DMS 273 treated with DMSO at 0.1 percent for 48 hours (cell line): ENCODE data around the gene OPCML.

Source experiments
- DNase-seq: peaks from one replicate; lab custom pipeline; 2025; lab: John Stamatoyannopoulos, UW

The OPCML gene

DNA sequence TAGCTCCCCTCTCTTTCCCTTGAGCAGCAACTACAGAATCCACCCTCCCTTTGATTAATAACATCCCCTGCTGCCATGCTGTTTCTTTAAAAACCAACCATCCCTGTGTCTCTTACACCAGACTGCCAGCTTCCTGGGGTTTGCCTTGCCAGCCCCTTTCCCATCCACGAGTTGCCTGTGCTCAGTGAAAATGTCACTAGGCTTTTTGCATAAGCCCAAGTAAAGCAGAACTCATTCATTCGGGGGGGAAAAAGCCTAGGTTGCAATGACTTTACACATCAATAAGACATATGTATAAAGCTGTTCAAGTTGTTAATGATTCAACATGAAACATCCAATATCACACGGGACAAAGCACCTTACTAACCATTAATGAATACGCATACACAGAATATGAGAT, 398.7 kb downstream of the OPCML start:
- DNase-seq, result no peak

DNA sequence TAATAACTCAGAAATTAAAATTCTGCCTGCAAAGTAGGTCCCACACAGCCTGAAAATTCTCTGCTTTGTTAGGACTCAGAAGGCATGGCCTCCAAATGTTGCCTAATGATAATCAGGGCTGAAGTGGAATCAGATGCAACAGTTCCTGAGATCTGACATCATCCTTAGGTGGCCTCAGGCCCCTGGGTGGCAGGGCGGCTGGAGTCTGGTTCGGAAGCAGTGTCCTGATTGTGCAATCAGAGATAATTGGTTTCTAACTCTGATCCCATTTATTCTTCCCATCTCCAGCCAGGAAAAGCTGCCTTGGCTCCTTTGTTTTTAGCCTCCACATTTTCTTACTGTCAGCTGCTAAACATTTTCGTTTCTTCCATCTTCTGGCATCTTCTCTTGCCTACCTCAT, 399.3 kb downstream of the OPCML start:
- DNase-seq, result no peak

DNA sequence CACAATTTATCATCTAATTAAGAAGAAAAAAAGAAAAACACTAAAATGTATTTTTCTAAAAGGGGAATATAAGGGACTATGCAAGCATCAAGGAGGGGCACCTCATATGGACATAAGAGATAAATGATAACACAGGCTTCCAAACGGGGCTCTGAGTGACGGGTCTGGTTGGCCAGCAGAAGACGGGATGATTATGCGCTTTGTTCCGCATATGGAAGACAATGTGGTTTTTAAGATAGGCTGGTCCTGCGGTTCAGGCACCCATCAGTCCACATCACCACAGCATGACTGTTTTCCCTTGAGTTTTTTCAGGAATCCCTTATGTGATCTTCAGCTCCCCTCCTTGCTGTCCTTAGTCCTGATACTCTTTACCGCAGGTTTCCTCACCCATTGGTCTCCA, 404.6 kb downstream of the OPCML start:
- no peak for DNase-seq

DNA sequence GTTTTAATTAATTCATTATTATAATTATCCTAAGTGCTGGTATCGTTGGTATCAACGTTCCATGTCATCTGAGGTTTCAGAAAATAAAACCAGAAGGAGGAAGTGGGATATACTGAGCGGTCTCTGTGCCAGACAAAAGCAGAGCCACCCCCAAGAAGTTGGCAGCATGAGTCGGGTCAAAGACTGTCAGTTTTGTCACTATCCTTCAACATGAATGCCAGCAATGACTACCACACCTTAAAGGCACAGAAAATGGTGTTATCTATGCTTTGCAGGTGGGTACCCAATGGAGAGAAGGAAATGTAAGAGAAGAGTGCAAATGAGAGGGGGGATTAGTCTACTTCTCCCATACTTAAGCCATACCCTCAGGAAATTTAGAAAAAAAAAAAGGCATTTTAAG, 408.5 kb downstream of the OPCML start:
- no peak for DNase-seq

DNA sequence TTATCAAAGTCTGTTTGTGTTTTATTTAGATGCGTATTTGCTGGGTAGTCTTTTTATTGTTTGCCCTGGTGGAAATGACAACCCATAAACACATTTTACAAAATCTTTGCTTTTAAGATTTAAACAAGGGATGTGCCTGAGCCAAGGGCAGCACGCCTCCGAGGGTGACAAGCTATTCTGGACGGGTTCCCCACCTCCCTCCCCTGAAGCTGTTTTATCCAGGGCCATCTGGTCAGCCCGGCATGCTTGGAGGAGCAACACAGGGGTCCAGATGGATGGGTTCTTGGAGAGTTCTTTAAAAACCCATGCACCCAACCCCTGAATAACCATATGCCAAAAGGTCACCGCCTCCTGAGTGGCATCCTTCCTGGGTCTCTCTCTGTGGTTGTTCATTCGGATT, 408.9 kb downstream of the OPCML start:
- DNase-seq, result no peak

DNA sequence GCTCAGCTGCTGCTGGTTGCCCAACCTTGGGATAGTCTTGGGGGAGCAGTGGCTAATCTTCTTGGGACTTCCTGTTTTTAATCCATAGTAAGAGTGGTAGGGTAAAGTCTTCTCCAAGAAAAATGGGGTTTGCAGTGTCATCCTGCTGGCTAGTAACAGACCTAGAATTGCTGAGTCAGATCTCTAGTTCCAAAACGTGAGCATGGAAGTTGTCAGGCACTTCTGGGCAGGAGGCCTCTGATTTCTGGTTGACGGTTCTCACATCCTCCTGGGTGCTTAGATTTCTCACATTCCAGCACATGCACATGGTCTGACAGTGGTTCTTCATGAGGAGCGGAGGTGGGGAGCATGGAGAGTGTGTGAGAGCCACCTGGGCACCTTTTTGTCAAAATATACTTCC, 410.0 kb downstream of the OPCML start:
- DNase-seq, result no peak

DNA sequence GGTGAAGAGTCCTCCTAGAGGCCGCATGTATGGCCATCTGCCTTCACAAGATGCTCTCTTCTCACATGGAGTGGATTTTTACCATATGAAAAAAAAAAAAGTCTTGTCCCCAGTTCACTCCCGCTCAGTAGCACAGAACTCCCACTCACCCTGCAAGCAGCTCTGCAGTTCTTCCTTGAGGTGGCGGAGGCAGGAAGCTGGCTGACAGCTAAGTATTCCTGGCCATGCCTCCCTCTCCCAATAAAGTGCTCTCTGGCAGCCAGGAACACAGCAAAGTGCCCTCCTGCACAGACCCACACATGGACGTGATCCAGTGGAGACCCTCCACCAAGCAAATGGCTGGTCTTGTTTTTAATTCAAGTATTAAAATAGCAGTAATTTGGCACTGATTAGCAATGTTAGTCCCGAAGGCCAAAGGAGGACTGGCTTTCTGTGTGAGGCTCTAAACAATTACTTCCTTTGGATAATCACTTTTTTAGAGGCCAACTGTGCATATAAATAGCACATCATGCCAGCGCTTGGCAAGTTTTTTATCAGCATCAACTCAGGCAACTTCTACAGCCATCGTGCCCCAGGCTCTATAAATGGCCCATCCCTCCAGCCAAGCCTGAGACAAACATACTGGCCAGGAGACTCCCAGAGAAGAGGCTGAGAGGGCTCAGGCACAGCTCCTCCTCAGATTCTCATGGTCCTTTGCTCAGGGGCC, 413.6 kb downstream of the OPCML start:
- DNase-seq, result no peak

DNA sequence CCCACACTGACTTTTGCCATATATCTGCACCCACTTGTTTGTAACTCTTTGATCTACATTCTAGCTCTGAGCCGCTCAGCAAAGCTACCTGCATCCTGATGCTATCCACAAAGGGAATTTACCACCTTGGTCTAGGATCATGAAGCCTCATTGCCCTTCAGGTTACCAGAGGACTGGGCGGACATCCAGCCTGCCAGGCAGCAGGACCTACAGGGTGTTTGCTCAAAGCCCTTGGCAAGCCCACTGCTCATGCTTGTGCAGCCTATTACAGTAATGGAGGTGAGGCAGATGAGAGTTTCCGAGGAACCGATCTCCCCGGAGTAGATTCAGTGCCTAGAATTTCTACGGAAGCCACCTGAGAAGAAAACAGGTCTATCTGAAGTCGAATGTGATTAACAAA, 417.2 kb downstream of the OPCML start:
- no peak for DNase-seq

DNA sequence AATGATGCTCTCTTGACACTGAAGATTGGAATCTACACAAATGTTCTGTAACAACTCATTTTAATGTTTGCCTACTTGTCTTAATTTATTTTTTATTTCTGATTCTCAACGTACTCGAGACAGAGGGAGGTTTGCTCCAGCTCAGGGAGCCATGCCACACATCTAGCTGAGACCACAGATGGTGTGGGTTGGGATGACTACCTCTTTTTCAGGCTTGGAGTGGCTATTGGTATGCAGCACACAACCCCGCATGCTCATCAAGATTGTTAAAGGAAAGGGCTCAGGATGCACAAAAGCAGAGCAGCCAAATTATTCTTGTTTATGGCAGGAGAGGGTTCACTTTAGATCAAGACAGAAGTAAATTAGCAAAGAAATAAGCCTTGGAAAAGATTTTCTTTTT, 424.5 kb downstream of the OPCML start:
- DNase-seq, result no peak

DNA sequence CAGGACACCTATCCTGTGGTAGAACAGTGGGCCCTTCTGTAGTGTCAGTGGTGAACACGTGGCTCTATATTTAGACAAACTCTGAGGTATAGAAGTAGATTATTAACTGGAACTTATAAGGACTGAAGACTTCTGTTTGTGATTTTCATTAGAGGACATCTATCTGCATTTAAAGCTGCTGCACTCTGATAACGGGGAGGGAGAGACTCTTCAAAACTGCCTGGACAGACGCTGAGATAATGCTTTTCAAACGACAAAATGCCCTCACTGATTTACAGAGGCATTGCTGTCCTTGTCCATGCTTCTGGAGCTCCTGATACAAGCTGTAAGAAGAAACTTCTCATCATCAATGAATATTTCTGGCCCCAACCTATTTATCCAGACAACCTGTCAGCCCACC, 425.2 kb downstream of the OPCML start:
- DNase-seq, result no peak

DNA sequence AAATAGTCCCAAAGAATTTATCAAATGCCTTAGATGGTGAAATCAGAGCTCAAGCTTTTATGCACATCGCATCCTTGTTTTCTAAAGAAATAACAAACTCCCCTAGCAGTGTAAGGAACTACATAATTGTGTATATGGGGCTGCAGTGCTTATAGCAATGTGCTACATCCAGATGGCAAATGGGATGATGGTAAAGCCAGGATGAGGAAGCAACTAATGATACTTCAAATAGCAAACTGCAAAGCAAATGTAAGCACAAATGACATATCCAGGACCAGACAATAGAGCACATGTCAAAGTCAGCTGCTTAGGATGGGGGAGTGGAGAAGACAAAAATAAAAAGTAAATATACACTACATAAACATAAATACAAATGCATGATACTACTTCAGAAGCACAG, 425.9 kb downstream of the OPCML start:
- DNase-seq, result no peak

DNA sequence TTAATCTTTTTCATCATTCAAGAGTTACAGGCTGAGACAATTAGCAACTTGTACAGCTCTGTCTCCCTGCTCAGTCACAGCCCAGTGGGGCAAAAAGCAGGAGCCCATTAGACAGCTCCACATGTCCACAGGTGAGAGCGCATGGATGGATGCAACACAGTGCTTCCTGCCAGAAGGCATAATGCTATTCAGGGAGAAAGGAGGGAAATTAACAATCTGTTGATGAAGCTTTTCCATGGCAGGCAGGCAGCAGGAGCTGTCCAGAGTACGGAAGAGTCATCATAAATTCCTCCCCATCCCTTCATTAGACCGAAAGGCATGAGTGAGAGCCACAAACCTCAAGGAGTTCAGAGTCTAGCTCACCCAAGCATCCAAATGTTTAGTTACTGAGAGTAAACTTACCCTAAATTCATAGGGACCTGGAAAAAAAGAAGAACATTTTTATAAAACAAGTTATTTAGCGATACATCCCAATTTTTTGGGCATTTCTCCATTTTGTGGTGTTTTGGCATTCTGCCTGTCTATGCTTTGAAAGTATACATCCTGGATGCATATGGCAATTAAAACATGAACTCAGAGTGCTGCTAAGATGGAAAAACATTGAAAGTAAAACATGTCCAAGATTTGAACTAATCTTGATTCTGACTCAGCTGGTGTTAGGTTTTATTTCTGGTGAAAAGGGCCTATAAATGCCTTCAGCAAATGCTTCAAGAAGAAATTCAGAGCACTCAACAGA, 428.1 kb downstream of the OPCML start:
- no peak for DNase-seq

DNA sequence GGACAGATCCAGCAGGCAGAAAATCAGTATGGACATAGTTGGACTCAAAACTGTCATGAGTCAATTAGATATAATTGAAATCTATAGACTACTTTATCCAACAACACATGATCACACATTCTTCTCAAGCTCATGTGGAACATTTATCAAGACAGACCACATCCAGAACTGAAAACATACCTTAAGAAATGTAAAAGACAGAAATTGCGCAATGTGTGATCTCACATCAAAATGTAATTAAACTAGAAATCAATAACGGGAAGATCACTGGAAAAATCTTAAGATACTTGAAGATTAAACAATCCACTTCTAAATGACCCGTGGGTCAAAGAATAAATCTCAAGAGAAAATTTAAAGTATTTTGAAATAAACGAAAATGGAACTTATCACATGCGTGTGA, 435.3 kb downstream of the OPCML start:
- DNase-seq, result no peak

DNA sequence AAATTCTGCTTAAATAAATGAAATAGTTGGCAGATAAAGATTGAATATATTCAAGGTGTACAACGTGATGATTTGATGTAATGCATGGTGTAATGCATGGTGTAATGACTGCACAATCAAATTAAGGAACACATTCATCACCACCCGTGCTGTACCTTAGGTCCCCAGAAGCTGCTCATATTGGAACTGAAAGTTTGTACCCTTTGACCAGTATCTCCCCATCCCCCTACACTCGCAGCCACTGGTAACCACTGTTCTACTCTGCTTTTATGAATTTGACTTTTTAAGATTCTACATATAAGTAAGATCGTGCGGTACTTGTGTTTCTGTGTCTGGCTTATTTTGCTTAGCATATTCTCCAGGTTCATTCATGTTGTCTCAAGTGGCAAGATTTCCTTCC, 445.8 kb downstream of the OPCML start:
- no peak for DNase-seq

DNA sequence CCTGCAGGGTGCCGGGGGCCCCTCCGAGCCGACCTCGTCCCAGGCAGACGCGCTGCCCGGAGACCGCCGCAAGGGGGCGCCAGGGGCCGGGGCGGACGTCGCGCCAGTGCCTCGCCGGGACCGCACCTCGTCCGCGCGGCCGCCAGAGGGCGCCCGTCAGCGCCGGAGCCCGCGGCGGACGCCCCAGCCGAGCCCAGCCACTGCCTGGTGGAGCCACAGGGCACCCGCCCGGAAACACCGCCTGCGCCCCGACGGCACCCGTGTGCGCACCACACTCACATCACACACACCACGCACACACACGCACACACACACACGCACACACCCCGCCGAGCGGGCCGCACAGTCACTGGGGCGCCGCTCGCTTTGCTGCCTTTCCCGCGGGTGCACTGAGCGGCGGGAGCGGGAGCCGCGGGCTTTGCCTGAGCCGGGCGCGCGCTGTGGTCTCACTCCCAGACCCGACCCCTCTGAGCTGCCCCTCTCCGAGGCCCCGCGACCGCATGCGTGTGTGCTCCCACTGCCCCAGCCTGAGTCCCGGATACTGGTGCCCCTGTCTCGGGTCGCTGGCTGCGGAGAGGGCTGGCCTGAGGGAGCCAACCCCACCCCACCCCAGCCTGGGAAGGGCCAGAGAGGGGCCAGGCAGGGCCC, 449.3 kb downstream of the OPCML start:
- no peak for DNase-seq

DNA sequence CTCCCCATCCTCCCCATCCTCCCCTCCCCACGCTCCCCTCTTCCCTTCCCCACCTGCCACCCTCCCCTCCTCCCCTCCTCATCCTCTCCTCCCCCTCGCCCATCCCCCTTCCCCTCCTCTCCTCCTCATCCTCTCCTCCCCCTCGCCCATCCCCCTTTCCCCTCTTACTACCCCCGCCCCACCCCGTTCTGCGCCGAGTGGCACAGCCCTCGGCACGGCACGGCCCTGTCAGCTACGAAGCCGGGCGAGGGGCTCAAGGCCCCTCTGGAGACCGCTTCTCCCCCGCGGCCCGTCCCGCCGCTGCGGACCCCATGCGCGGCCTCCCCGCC, 449.9 kb downstream of the OPCML start:
- no peak for DNase-seq

DNA sequence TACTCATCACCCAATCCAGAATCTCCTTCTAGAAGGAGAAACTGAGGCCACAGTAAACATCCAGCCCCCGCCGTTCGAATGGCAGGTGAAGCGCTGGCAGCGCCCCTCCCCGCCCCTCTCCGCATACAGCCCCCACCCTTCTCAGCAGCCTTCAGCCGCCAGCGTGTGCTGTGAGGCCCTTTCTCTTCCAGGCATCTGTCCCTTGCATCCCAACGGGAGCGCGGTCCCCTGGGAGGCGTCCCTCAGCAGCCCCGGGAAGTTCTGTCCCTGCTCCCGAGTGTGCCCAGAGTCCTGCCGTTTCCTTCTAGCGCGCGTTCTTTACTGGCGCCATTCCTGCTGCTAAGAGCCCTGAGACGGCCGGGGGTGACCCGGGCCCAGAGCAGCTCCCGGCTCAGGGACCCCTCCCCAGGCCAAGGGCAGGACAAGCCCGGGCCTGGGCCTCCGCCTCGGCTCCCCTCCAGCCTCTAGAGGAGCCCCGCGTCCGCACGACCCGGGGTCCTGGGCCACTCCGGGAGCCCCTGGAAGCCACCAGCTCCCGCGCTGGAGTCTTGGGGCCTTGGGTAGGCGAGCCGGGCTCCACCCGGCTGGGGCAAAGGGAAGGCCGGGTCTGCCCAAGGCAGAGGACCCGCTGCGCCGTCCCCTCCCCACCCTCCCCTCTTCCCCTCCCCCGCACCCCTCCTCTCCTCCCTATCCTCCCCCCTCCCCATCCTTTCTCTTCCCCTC, 450.4 kb downstream of the OPCML start:
- no peak for DNase-seq

DNA sequence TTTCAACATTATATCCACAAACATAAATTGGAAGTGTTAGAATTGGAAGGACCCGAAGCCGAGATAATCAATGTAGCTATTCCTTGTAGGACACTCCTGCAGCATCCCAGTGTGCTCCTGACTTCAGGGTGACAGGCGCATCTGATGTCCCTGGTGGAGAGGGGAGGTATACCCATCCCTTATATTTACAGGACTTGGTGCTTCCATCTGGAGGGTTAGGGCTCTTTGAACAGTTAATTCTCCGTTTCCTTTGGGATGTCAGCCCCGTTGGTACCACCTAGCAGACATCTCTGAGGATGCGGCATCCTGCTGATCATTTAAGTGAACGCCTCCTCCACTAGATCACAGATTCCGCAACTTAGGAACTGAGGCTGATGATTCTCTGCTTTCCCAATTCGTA, 451.3 kb downstream of the OPCML start:
- DNase-seq, result no peak

DNA sequence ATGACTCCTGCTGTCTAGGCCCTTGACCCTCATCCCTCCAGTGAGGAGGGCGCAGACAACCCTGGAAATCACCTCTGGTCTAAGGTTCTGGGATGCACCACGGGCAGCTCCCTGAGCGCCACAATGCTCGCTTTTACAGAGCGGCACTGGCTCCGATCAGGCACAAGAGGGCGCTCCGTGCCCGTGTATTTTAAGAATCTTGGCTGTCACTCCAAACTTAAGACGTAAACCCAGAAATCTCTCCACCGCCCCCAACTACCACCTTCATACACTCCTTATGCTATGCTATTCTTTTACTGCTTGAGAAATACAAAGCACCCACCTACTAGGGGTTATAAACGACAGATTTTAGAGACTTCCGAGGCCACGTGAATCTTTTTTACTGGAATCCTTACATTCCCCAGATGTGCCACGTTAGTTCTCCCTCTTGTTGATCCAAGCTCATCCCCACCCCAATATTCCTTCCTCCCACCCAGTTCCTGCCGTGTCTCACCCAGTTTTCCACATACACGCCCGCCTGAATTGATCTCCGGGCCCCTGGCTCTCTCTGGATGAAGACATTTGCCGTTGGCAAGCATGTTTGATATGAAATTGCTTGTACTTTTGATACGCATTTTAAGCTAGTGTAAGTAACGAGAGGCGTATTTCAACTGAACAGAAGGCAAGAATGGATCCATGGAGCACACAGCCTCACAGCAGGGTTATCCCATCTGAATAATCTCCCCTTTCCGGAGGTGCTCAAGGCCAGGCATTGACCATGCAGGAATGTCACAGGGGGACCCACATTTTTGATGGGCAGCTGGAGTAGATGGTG, 453.5 kb downstream of the OPCML start:
- no peak for DNase-seq

DNA sequence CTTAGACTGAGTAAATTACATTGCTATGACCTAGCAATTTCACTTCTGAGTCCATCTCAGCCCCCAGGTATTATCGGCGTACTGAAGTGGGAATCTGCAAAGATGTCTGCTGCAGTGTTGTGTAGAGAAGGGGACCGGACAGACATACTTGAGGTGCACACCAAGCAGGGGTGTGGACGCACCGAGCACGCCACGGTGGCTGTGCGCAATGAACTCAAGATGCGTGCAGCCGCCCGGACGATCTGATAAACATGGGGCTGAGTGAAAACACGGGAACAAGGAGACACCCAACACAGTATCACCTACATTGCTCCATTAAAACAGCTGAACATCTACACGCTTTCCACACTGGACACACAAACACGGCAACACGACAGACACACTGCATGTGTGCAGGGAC, 454.3 kb downstream of the OPCML start:
- no peak for DNase-seq

DNA sequence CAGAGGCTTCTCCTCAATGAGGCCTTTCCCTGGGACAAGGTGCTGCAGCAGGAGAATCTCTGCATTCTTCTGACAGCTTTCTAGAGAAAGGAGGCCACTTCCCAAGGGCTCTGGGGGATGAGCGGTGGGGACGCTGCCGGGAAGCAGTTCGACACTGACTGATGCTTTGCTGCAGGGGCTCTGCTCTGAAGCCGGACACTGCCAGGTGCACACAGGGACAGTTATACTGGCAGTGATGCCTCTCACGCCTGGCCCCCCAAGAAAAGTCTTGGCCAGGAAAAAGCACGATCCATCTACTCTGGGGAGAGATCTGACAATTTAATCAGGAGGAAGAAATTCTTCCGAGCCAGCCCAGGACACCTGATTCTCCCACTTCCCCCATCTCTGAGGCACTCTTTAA, 456.9 kb downstream of the OPCML start:
- no peak for DNase-seq
